HuH-7.5 (cell line): ENCODE measurements around the gene NFE2L1.
A peak's percentile ranks its signal among the peaks of the same experiment; 100 is the strongest.

Source experiments
- DNase-seq: peaks from one replicate; pipeline ENCODE4 v3.0.0; 2011; ENCODE audit warnings: low spot score

The NFE2L1 gene

DNA sequence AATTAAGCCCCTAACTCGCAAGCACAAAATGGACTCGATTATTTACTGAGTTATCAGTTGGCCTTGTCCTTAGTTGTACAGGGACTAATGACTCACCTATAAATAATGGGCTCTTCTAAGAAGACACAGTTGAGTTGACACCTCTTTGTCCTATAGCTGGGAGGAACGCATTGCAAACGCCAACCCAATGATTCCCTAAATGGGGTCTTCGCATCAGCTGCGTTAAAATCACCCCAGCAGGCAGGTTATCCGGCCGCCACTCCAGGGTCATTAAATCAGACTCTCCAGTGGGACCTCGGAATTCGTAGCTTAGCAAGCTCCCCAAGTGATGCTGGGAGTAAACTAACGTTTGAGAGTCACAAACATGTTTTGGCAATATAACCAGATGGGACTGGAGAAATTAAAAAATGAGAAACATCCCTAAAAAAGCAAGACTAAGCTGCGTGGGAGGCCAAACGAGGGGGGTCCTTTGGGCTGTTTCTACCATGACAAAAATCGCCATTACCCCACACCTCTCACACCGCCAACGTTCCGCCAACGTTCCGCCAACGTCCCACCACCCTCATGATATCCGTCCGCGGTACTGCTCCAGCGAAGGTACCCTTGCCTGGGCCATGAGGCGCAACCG lies 932 bp upstream of the NFE2L1 start:
- DNase-seq, result no peak

DNA sequence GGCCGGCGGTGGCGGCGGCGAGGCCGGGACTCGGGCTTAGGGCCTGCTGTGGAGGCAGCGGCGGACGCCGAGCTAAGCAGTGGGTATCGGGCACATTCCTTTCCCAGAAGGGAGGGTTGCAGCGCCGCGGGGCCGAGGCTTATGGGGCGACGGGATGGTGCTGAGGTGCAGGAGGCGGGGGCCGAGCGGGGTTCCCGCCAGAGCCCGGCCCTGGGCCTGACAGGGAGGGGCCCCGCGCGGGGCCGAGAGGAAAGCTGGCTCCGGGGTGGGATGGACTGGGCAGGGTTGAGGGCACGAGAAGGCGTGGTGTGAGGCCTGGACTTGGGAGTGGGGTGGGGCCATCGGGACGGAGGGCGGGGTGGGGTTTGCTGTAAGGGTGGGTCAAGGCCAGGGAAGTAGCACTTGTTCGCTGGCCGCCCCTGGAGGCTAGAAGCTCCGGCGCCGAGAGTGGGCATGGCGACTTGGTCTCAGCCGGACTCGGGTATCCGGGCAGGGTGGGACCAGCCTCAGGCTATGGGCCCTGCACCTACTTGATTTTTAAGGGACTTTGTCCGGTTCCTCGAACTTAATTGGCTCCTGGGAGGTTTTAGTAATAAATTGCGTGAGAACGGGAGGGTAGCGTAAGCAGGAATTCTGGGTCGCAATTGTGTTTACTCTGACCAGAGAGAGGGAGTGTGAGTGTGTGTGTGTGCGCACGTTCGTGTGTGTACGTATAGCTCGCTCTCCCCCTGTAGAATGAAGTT lies 396 bp downstream of the NFE2L1 start:
- peak; percentile 84 for DNase-seq

DNA sequence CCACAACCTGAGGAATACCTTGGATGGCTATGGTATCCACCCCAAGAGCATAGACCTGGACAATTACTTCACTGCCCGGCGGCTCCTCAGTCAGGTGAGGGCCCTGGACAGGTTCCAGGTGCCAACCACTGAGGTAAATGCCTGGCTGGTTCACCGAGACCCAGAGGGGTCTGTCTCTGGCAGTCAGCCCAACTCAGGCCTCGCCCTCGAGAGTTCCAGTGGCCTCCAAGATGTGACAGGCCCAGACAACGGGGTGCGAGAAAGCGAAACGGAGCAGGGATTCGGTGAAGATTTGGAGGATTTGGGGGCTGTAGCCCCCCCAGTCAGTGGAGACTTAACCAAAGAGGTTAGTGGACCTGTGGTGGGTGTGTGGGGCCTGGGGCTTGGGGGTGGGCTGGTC lies 3.1 kb downstream of the NFE2L1 start:
- DNase-seq, result no peak

DNA sequence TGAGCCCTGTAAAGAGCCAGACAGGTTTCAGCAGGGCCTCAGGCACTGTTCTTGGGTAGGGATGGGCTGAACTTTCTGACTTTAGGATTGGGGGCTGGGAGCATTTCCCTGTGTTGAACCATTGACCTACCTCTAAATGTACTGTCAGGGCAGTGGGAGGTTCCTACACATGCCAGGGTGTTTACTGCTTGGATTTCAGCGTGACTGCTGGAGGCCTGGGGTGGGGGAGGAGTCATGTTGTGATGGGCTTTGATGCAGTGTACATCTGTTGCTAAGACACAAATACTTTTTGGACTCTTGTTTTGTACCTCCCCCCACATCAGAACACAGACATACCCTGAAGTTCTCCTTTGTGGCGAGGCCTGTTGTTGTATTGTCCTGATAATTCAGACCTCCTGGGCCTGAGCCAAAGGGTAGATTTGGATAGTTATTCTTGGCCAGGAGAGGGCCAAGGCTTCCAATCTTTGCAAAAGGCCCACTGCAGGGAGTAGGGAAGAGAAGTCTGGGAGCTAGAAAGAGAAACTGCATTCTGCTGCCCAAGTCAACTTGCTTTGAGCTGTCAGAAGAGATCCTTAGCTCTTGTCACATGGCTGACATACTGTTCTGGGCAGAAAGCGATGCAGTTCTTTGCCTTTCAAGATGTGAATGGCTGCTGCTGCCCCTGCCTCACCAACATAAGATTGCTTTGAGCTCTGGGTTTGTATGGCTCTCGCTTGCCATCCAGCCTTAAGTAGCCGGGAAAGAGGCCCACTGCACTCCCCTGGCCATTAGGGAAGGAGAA lies 3.7 kb downstream of the NFE2L1 start:
- DNase-seq, result no peak

DNA sequence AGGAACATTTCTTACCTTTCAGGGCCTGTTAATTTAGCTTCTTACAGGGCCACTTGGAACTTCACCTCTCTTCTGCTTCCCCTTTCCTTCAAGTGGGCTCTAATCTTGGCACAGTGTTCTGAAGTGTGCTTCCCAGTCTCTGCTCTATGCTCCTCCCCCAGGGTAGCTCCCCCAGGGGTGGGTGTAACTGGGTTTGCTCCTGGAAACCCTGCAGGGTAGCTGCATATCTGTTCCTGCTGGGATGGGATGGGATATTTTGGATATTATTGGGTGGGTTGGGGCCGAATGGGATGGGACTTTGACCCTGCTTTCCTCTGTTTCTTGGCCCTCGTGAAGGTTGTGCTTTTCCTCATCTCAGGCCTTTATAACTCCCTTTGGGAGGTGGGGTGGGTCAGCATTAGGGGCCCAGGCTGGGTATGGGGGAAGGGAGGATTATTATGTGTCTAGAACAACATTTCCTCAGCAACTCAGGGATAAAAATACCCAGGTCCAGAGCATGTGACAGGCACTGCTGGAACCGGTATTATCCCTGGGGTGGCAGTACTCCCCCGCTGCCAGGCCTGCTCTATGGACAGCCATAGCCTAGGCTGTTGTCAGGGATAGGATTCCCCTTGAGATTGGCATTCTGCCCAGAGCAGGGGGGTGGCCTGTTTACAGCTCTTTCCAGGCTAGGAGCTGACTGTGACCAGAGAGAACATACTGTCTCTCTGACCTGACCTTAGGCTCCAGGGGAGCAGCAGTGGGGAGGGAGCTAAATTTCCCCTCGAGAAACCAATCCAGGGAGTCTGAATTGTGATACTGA lies 5.0 kb downstream of the NFE2L1 start:
- DNase-seq, result no peak

DNA sequence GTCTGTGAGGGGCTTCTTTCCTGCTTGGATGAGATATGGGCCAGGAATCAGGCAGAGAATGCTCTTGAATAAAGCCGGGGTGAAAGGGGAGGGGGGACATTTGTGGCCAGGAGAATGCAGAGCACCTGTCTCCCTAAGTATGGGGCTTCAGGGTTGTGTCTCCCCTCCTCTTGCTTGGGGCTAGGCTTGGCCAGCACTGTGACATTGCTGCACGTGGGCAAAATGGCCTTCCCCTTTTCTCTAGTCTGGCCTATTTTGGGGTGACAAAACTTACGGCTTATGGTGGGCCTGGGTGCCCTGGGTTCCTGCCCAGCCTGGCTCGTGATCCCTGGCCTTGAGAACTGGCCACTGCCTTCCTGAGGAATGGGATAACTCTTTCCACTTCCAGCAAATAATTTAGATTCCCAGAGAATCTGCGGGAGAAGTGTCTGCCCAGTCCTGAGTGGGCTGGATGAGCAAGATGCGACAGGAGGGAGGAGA lies 5.6 kb downstream of the NFE2L1 start:
- DNase-seq, result no peak

DNA sequence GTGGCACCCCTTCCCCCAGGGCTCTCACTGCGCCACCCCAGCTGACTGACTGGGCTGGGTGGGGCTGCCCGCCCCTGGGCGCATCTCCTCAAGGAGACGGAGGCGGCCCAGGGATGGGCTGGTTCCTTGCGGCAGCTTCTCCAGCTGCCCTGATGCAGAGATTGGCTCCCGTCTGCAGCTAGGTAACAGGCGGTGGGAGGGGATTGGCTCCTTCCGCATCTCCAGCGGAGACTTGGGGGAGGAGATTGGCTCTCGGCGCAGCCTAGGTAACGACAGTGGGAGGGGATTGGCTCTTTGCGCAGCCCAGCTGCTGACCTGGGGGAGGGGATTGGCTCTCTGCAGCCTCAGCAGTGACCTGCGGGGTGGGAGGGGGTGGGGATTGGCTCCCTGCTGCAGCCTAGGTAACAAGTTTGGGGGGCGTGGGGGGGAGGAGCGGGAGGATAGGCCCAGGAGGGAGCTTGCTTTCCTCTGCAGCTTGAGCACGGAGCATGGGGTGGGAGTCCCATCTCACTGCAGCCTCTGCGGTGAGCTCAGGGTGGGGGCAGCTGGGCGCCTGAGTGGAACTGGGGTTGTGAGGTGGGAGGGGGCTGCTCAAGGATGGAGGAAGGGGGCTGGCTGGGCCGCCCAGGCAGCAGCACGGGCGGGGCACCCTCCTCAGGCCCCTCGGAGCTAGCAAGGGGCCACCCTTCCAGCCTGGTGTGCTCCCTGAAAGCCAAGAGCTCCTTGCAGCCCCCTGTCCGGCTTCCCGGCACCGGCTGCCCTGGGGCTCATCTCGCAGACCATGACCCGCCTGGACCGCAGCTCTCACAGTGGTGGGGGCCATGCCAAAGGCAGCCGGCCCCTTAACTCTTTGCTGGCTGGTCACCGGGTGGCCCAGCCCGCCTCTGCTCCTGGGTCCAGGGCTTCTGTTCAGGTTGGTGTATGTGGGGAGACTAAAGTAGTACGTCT lies 6.4 kb downstream of the NFE2L1 start:
- peak; percentile 28 for DNase-seq

DNA sequence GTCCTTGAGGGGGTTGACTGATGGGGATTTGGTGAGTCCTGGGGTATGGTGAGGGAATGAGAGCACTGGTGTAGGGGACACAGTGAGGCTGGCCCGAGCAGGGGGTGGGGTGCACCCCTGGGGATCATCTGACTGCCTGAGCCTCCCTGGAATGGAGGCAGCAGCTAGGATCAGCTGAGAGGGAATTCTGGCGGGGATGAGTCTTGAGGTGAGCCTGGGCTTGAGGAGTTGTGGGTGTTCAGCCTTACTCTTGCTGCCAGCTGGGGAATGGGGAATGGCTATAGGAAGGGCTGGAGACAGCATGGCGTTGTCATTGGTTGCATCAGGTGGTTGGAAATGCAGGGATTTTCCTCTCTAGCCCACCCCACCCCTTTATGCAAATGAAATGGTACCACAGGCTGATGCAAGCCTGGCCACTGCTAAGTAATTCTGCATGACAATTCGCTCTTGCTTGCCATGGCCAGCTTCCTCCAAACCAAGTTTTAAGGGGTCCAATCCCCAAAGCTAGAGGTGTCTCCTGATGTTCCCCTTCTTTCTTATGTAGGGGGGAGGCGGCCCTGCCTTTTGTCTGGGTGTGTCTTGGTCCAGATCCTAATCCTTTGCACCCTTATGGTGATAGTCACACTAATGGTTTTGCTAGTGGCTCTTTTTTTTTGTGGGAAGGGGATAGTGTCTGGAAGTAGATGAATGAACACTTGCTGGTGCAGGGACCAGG lies 7.5 kb downstream of the NFE2L1 start:
- DNase-seq, result no peak

DNA sequence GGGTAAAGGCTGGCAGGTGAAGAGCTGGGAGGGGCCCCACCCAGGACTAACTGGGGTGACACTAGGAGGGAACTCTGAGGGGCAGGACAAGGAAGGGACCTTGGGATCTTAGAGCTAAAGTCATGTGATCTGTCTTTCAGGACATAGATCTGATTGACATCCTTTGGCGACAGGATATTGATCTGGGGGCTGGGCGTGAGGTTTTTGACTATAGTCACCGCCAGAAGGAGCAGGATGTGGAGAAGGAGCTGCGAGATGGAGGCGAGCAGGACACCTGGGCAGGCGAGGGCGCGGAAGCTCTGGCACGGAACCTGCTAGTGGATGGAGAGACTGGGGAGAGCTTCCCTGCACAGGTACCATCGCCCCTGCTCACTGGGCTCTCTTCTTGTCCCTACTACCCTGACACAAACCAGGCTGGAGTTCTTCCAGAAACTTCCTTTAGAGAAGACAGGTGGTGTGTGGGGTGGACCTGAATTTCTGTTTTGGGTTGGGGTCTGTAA lies 8.1 kb downstream of the NFE2L1 start:
- no peak for DNase-seq

DNA sequence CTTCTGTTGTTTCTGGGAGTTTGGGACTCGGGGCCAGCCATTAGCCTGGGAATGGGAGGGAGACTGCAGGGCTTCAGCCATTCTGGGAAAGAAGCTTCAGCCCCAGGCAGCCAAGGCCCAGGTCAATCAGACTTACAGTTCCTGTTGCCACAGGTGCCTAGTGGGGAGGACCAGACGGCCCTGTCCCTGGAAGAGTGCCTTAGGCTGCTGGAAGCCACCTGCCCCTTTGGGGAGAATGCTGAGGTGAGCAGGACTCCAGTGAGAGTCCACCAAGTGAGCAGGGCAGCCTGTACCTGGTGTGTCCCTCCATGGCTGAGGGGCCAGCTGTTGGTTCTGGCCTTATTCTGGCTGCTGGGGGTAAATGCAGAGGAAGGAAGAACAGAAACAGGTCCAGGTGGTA lies 8.7 kb downstream of the NFE2L1 start:
- DNase-seq, result no peak

DNA sequence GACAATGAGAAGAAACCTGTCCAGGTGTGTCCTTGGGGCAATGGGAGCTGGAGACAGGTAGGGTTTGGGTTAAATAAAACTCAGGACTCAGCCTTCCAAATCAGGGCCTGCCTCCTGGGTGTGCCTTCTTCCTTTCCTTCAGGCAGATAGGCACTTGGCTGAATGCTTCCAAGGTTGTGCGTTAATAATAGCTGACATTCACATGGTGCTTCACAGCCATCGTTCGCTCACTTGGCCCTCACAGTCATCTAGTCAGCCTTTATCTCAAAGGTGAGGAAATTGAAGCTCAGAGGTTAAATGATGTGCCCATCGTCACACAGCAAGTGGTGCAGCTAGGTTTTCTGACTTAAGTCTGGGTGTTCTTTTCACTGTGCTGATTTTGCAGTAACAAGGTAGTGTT lies 9.5 kb downstream of the NFE2L1 start:
- DNase-seq, result no peak

DNA sequence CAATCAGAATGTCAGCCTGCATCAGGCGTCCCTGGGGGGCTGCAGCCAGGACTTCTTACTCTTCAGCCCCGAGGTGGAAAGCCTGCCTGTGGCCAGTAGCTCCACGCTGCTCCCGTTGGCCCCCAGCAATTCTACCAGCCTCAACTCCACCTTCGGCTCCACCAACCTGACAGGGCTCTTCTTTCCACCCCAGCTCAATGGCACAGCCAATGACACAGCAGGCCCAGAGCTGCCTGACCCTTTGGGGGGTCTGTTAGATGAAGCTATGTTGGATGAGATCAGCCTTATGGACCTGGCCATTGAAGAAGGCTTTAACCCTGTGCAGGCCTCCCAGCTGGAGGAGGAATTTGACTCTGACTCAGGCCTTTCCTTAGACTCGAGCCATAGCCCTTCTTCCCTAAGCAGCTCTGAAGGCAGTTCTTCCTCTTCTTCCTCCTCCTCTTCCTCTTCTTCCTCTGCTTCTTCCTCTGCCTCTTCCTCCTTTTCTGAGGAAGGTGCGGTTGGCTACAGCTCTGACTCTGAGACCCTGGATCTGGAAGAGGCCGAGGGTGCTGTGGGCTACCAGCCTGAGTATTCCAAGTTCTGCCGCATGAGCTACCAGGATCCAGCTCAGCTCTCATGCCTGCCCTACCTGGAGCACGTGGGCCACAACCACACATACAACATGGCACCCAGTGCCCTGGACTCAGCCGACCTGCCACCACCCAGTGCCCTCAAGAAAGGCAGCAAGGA lies 10.4 kb downstream of the NFE2L1 start:
- DNase-seq, result no peak

DNA sequence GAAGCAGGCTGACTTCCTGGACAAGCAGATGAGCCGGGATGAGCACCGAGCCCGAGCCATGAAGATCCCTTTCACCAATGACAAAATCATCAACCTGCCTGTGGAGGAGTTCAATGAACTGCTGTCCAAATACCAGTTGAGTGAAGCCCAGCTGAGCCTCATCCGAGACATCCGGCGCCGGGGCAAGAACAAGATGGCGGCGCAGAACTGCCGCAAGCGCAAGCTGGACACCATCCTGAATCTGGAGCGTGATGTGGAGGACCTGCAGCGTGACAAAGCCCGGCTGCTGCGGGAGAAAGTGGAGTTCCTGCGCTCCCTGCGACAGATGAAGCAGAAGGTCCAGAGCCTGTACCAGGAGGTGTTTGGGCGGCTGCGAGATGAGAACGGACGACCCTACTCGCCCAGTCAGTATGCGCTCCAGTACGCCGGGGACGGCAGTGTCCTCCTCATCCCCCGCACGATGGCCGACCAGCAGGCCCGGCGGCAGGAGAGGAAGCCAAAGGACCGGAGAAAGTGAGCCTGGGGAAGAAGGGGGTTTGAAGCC lies 11.0 kb downstream of the NFE2L1 start:
- DNase-seq, result no peak

DNA sequence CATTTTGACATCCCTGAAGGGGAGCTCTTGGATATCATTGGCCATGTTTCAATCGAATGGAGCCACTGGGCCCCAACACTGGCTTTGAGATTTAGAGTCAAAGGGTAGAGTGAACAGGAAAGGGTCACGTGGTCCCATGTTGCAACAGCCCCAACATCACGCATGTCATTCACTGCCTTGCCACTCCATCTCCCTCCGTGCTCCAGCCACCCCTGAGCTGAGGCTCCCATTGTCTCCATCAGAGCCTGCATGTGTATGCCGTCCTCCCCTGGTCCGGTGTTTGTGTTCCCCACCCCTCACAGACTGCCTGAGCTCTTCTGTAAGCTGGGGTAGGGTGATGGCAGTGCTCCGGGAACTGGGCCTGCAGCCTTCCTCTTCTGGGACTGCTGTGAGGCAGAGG lies 12.1 kb downstream of the NFE2L1 start:
- no peak for DNase-seq

DNA sequence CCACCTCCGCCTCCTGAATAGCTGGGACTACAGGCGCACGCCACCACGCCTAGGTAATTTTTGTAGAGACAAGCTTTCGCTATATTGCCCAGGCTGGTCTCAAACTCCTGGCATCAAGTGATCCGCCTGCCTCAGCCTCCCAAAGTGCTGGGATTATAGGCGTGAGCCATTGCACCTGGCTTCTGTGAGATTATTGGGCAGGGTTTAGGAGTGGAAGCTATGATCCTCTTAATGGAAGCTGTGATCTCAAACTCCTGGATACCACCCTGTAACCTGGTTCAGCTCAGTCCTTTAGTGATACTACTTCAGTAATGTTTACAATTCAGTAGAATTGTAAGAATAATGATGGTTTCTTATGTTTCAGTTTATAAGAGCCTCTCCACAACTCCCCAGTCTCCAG lies 14.1 kb downstream of the NFE2L1 start:
- DNase-seq, result no peak

DNA sequence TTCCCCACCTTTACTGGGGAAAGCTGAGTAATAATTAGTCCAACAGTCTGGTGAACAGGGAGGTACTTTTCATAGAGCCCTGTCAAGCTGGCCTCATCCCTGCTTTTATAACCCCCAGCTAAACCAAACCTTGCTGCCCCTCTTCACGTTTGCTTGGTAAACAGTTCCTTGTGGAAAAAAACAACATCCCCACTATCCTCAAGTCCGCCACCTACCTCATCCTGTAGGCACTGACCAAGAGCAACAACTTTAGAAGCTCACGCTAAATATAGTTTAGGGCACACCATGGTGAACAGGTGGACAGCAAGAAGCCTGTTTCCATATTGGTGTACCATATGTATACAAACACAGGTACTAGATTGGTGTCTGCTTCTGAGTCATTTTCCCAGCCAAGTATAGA lies 16.5 kb downstream of the NFE2L1 start:
- DNase-seq, result no peak

DNA sequence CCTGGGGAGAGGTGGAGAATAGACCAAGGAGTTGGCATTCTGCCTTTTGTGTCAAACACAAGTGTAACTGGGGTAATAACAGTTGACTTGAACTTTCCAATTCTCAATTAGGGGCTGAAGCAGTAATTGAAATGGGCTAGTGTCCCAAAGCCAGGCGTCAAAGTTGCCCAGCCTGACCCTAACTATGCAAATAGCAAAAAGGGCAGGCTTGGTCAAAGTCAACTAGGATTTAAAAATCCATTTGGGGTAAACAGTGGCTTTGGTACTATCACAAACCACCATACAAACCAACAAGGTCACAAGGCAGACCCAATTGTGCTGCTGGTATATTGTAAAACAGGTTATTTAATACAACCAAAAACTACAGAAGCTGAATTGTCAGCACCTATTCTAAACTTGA lies 18.0 kb downstream of the NFE2L1 start:
- no peak for DNase-seq

DNA sequence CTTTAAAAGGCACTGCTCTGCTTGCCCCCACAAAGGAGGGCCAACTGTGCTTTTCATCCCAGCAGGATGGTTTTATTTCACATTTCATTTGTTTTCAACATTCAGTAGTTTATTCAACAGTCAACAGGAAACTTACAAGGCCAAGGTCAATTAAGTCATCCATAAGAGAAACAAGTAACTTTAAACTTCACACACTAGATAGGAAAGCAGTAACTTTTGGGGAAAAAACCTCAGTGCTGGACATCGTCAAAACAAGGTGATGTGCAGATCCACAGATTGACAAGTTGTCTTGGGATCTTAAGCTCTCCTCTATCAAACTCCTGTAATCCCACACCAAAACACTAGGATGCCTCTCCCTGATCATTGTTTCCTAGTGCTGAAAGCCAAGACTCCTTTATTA lies 18.5 kb downstream of the NFE2L1 start:
- DNase-seq, result no peak

DNA sequence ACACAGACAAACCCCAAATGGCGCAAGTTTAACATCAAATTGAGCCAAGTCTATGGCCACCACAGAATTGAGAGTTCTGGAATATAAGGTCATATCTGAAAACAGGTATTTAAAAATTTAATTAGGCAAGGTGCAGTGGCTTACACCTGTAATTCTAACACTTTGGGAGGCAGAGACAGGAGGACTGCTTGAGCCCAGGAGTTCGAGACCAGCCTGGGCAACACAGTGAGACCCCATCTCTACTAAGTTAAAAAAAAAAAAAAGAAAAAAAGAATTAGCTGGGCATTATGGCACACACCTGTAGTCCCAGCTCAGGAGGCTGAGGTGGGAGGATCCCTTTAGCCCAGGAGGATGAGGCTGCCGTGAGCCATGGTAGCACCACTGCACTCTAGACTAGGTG lies 19.1 kb downstream of the NFE2L1 start:
- DNase-seq, result no peak
